Fibroblast of the conjunctiva (primary cell): ENCODE results near the gene AGR3.

ENCODE experiments used
- DNase-seq: peaks from one replicate; pipeline ENCODE4 v3.0.0-alpha.2; 2010; ENCODE audit warnings: low read depth

The AGR3 gene

DNA sequence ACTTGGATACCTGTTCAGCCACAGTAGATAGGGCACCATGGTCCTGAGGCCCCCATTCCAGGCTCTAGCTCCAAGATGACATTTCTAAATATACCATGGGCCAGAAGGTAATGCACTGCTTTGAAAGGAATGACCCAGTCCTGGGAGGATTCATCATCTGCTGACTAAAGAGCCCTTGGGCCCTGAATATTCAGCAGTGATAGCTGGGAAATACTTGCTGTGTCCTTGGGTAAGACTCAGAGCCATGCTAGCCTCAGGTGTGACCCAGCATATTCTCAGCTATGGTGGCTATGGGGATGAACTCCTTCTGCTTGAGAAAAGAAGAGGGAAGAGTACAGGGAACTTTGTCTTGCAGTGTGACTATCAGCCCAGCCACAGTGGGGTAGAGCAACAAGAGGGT, 55.7 kb downstream of the AGR3 start:
- DNase-seq = no peak

GRCh38 chr7:16822029-16822428, 59.8 kb downstream of the AGR3 start:
- no peak for DNase-seq

DNA sequence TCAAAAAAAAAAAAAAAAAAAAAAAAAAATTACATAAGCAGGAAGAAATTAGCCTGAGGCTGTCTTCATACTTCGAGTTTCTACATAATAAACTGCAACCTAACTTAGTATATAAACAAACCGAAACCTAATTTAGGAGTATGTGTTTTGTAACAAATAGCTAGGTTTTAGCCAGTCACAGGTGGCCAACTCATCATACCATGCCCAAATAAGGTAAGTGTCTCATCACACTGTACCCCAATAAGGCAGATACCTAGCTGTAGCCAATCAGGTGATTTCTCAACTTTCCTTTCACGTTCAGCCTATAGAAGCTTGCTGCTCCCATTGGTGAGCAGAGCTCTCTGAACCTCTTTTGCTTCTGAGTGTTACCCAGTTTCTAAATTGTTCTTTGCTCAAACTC, 63.1 kb downstream of the AGR3 start:
- no peak for DNase-seq

- no peak for DNase-seq
Observed at GRCh38 chr7:16817536-16817935, 64.2 kb downstream of the AGR3 start.

- DNase-seq = no peak
Observed at GRCh38 chr7:16816824-16817223, 65.0 kb downstream of the AGR3 start.

- no peak for DNase-seq
Observed at GRCh38 chr7:16815001-16815400, 66.8 kb downstream of the AGR3 start.

- no peak for DNase-seq
Observed at GRCh38 chr7:16813232-16813616, 68.6 kb downstream of the AGR3 start.

- DNase-seq = no peak
Observed at GRCh38 chr7:16812542-16813231, 69.1 kb downstream of the AGR3 start.

GRCh38 chr7:16811551-16811950, 70.2 kb downstream of the AGR3 start:
- DNase-seq = no peak

DNA sequence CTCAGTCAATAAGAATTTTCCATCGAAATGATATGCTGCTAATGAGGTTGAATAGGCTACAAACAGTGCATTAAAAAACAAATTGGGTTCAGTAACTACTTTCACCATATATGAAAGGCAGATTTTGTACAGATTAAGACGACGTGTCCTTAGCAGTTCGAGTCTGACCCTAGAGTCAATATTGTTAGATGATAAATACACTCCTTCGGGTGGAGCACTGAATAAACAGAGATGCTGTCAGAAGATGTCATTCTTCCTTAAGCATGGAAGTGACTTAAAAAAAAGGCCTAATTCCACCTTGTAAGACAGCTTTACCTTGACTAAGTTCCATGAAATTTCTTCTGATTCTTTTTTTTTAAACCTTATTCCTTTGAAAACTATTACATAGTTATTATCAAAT, 71.2 kb downstream of the AGR3 start:
- no peak for DNase-seq

- no peak for DNase-seq
Observed at GRCh38 chr7:16810112-16810511, 71.7 kb downstream of the AGR3 start.
